Astrocyte (in vitro differentiated cells and primary cell): Measurements from ENCODE around the gene CORO2A. TPM values are rescaled to one million over a fixed set of nuclear protein-coding genes. Genes with fewer than 3 reads are reported as not detected.
"Not testable (repeated sequence)": the region's sequence is repeated elsewhere in the genome, so short reads cannot be mapped to it uniquely, and the experiment has no call there.

Experiments
- DNase-seq: peaks from one replicate; pipeline ENCODE4 v3.0.0-alpha.2; 2010; ENCODE audit warnings: low read depth
- FAIRE-seq: peaks from 2 replicates; lab custom pipeline; 2011; peaks lifted over from hg19 to GRCh38; lab: Jason Lieb, UNC
- H2AFZ ChIP-seq: 2 replicates; pipeline ENCODE4 v1.6.0; 2012; ENCODE audit warnings: low read depth, low read length, inconsistent platforms
- H3K27ac ChIP-seq: 2 replicates; pipeline ENCODE4 v1.5.1; 2011; ENCODE audit warnings: low read depth, low read length, inconsistent platforms
- H3K27me3 ChIP-seq: 2 replicates; pipeline ENCODE4 v1.6.0; 2011; ENCODE audit warnings: low read length, inconsistent platforms; ENCODE audit not compliant: insufficient read depth
- H3K36me3 ChIP-seq: 2 replicates; pipeline ENCODE4 v1.5.1; 2011; ENCODE audit warnings: low read length, inconsistent platforms; ENCODE audit not compliant: insufficient read depth
- H3K4me1 ChIP-seq: 2 replicates; pipeline ENCODE4 v1.5.1; 2011; ENCODE audit warnings: low read length, inconsistent platforms; ENCODE audit not compliant: insufficient read depth
- H3K4me2 ChIP-seq: 2 replicates; pipeline ENCODE4 v1.6.0; 2012; ENCODE audit warnings: low read length, inconsistent platforms
- H3K4me3 ChIP-seq: 2 replicates; pipeline ENCODE4 v1.5.1; 2011; ENCODE audit warnings: low read depth, mild to moderate bottlenecking, low read length, inconsistent platforms; ENCODE audit not compliant: insufficient read depth
- H3K79me2 ChIP-seq: 2 replicates; pipeline ENCODE4 v1.6.0; 2012; ENCODE audit warnings: mild to moderate bottlenecking, low read length, inconsistent platforms; ENCODE audit not compliant: insufficient read depth
- H3K9ac ChIP-seq: 2 replicates; pipeline ENCODE4 v1.6.0; 2012; ENCODE audit warnings: mild to moderate bottlenecking, low read length, inconsistent platforms
- H3K9me3 ChIP-seq: 2 replicates; pipeline ENCODE4 v1.5.1; 2012; ENCODE audit warnings: low read depth, mild to moderate bottlenecking, low read length, inconsistent platforms; ENCODE audit not compliant: insufficient read depth
- H4K20me1 ChIP-seq: 2 replicates; pipeline ENCODE4 v1.6.0; 2012; ENCODE audit warnings: low read length, inconsistent platforms; ENCODE audit not compliant: insufficient read depth
- H3K27ac Mint-ChIP-seq: one replicate; pipeline ENCODE4 v1.8.0; 2021; ENCODE audit warnings: mild to moderate bottlenecking, mixed read lengths; ENCODE audit not compliant: unreplicated experiment
- H3K27me3 Mint-ChIP-seq: one replicate; pipeline ENCODE4 v1.8.0; 2021; ENCODE audit warnings: low read depth, mixed read lengths; ENCODE audit not compliant: unreplicated experiment
- H3K36me3 Mint-ChIP-seq: one replicate; pipeline ENCODE4 v1.8.0; 2021; ENCODE audit warnings: low read depth, mixed read lengths; ENCODE audit not compliant: unreplicated experiment
- H3K4me1 Mint-ChIP-seq: one replicate; pipeline ENCODE4 v1.8.0; 2021; ENCODE audit warnings: low read depth, mixed read lengths; ENCODE audit not compliant: unreplicated experiment
- H3K4me3 Mint-ChIP-seq: one replicate; pipeline ENCODE4 v1.8.0; 2021; ENCODE audit warnings: mild to moderate bottlenecking, moderate library complexity, mixed read lengths; ENCODE audit not compliant: unreplicated experiment
- H3K9me3 Mint-ChIP-seq: one replicate; pipeline ENCODE4 v1.8.0; 2021; ENCODE audit warnings: mild to moderate bottlenecking, mixed read lengths; ENCODE audit not compliant: unreplicated experiment
- EZH2 ChIP-seq: IDR thresholded peaks from 2 replicates; pipeline ENCODE4 v1.6.1; 2012; ENCODE audit warnings: mild to moderate bottlenecking, low read length, inconsistent platforms; ENCODE audit not compliant: insufficient read depth
- total RNA-seq: library from RNA; stranded (reverse); gene quantifications from 2 replicates; pipeline ENCODE4 v1.2.1, GENCODE V29; 2021
- TF ChIP-seq, protein P1 (sequence below): IDR thresholded peaks from 2 replicates; pipeline ENCODE4 v1.5.1; 2011; ENCODE audit warnings: low read depth, mild to moderate bottlenecking, inconsistent platforms, low read length, moderate library complexity; ENCODE audit not compliant: insufficient read depth

The CORO2A gene
- total RNA-seq, 1 donor from 2014 or later: 11.1 TPM

DNA sequence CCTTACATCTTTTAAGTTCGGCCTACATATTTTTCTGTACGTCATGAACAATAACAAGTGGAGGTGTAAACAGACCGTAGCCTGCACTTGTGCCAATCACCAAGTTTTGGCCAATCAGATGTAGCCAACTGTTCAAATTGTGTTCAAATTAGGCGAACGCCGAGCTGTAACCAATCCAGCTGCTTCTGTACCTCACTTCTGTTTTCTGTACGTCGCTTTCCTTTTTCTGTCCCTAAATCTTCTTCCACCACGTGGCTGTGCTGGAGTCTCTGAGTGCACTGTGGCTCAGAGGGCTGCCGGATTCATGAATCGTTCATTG lies 99.9 kb downstream of the CORO2A start:
- H3K9me3 ChIP-seq: no peaks in the 10 kb centered on the region
- peak overlapping the region; percentile 11 for H3K4me2 ChIP-seq
- DNase-seq: no peak
- TF ChIP-seq EZH2: no peak
- TF ChIP-seq, protein P1, sequence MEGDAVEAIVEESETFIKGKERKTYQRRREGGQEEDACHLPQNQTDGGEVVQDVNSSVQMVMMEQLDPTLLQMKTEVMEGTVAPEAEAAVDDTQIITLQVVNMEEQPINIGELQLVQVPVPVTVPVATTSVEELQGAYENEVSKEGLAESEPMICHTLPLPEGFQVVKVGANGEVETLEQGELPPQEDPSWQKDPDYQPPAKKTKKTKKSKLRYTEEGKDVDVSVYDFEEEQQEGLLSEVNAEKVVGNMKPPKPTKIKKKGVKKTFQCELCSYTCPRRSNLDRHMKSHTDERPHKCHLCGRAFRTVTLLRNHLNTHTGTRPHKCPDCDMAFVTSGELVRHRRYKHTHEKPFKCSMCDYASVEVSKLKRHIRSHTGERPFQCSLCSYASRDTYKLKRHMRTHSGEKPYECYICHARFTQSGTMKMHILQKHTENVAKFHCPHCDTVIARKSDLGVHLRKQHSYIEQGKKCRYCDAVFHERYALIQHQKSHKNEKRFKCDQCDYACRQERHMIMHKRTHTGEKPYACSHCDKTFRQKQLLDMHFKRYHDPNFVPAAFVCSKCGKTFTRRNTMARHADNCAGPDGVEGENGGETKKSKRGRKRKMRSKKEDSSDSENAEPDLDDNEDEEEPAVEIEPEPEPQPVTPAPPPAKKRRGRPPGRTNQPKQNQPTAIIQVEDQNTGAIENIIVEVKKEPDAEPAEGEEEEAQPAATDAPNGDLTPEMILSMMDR: no peak
- Mint-ChIP-seq H3K27me3 (peaks cover 8% of the 10 kb centered on the region), H3K4me3 (no peak overlapping the region), H3K36me3 (peaks cover 30% of the 10 kb centered on the region), H3K4me1 (no peaks in the 10 kb centered on the region), H3K9me3 (no peaks in the 10 kb centered on the region), H3K27ac (no peak overlapping the region)
- H3K4me1 ChIP-seq: peaks cover 3% of the 10 kb centered on the region
- H3K36me3 ChIP-seq: no peaks in the 10 kb centered on the region
- no peak overlapping the region for H3K9ac ChIP-seq
- H3K4me3 ChIP-seq: no peak overlapping the region
- H3K27ac ChIP-seq: no peak overlapping the region
- no peak for FAIRE-seq
- H3K27me3 ChIP-seq: no peaks in the 10 kb centered on the region
- no peaks in the 10 kb centered on the region for H4K20me1 ChIP-seq
- no peak overlapping the region for H2AFZ ChIP-seq
- H3K79me2 ChIP-seq: no peaks in the 10 kb centered on the region

DNA sequence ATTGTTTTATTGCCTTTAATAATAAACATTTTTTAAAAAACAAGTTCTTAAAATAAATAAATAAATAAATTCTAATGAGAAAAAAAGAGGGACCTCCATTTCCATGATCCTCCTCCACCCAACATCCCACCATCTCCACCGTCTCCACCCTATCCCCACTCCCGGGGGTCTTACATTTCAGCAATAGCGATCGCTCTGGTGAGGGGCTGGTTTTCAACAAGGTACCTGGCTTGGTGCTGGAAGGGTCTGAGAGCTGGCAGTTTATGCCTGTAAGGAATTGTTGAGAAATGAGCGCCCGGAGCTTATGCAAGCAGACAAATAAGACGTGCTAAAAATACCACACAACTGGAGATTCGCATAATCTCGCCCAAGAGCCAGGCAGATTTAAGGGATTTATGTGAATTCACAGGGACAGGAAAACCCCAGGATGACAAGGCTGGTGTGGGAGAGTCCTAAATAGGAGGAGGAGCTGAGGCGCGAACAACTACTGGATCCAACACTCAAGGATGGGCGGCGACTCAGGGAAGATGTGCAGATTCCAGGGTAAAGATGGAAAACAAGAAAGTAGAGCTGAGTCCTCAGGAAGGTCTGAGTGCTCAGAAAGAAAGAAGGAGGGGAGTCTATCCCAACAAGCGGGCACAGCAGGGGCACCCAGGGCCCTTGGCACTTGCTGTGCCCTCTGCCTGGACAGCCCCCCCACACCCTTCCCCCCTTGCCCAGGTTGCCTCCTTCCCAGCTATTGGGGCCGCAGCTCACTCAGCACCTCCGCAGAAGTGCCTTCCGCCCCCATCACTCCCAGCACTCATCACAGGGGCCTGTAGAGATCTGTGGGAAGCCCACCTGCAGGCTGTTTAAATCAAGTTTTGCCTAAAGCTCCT lies 100.5 kb downstream of the CORO2A start:
- H3K9ac ChIP-seq: no peak overlapping the region
- no peaks in the 10 kb centered on the region for H3K4me1 Mint-ChIP-seq
- no peak for DNase-seq

DNA sequence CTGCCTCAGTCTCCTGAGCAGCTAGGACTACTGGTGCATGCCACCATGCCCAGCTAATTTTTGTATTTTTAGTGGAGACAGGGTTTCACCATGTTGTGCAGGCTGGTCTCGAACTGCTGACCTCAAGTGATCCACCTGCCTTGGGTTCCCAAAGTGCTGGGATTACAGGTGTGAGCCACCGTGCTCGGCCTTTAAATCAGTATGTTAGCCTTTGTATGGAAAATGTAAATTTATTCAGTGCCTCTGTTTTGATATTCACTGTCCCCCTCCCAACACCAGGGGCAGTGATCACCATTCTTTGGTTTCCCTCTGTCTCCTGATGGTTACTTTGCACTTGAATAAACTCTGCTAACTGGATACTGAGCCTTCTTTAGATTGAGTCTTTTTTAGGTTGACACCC lies 101.8 kb downstream of the CORO2A start:
- H2AFZ ChIP-seq, H4K20me1 ChIP-seq, FAIRE-seq, DNase-seq, H3K9ac ChIP-seq, H3K27ac Mint-ChIP-seq, H3K4me1 Mint-ChIP-seq, H3K9me3 Mint-ChIP-seq, H3K4me1 ChIP-seq, H3K79me2 ChIP-seq, H3K36me3 ChIP-seq, H3K4me2 ChIP-seq, H3K4me3 Mint-ChIP-seq, H3K27me3 Mint-ChIP-seq, H3K4me3 ChIP-seq, H3K27me3 ChIP-seq, H3K27ac ChIP-seq, H3K9me3 ChIP-seq: not testable (repeated sequence)
- peaks cover 26% of the 10 kb centered on the region for H3K36me3 Mint-ChIP-seq

More for the DNA sequence above, 100.5 kb downstream of the CORO2A start:
- no peak for TF ChIP-seq EZH2
- TF ChIP-seq, protein P1: no peak
- no peaks in the 10 kb centered on the region for H3K9me3 Mint-ChIP-seq
- H3K27me3 Mint-ChIP-seq: peaks cover 5% of the 10 kb centered on the region
- Histone ChIP-seq H3K4me1 (peaks cover 3% of the 10 kb centered on the region), H3K27me3 (no peaks in the 10 kb centered on the region), H3K4me2 (peak overlapping the region; percentile 11), H4K20me1 (no peaks in the 10 kb centered on the region), H3K4me3 (no peak overlapping the region), H3K9me3 (no peaks in the 10 kb centered on the region), H3K36me3 (no peaks in the 10 kb centered on the region), H3K27ac (no peak overlapping the region), H3K79me2 (no peaks in the 10 kb centered on the region), H2AFZ (no peak overlapping the region)
- no peak overlapping the region for H3K4me3 Mint-ChIP-seq
- FAIRE-seq: no peak
- no peak overlapping the region for H3K27ac Mint-ChIP-seq
- H3K36me3 Mint-ChIP-seq: peaks cover 27% of the 10 kb centered on the region
